Heart left ventricle (tissue), 13 donors: ENCODE measurements around the gene TLK2.

Experiments
- POLR2A ChIP-seq, 2 donors: fragments of 450-650 bp; IDR thresholded peaks; one replicate each; pipeline ENCODE4 v1.6.1; 2017; ENCODE audit warnings: antibody characterized with exemption in 2 of 2, mild to moderate bottlenecking in 2 of 2, moderate library complexity in 2 of 2
- TF ChIP-seq, protein P1 (sequence below), 12 donors: fragments of 200-600 bp; sonication (generic) in 4 of 12; IDR thresholded peaks; one replicate each; pipeline versions ENCODE4 v1.5.0 to v1.8.0; 2018 to 2022; ENCODE audit warnings: antibody characterized with exemption in 12 of 12, mild to moderate bottlenecking in 5 of 12
- donor health status: ischemic (EF 13 %, LVEDD 7.1; RV severe dilation, severe dysfunction).
- donor health status: DM: no; HTN: yes; CAD: no.
- donor health status: DM: no; HTN: no; CAD: no.
- donor health status: ischemic (EF 25% LVEDD 6.9; RV normal size, moderate dysfunction).
- donor health status: ischemic (EF 25% LVEDD 5.7; RV mildly dilated, moderate dysfunction).
- donor health status: ischemic (EF 35%, LVEDD 5.7; RV mildly dilated, moderate dysfunction).
- donor health status: nonischemic (EF 11% LVEDD 7.7; RV severe dilation, severe dysfunction).
- donor health status: DM: yes; HTN: yes; CAD: no.
- donor health status: PGD.
- donor health status: ischemic (EF 29% LVEDD 5.4; RV normal size, mild dysfunction).
- donor health status: nonischemic (EF 23%, LVEDD 6.1; RV moderate dilation, normal function).

DNA sequence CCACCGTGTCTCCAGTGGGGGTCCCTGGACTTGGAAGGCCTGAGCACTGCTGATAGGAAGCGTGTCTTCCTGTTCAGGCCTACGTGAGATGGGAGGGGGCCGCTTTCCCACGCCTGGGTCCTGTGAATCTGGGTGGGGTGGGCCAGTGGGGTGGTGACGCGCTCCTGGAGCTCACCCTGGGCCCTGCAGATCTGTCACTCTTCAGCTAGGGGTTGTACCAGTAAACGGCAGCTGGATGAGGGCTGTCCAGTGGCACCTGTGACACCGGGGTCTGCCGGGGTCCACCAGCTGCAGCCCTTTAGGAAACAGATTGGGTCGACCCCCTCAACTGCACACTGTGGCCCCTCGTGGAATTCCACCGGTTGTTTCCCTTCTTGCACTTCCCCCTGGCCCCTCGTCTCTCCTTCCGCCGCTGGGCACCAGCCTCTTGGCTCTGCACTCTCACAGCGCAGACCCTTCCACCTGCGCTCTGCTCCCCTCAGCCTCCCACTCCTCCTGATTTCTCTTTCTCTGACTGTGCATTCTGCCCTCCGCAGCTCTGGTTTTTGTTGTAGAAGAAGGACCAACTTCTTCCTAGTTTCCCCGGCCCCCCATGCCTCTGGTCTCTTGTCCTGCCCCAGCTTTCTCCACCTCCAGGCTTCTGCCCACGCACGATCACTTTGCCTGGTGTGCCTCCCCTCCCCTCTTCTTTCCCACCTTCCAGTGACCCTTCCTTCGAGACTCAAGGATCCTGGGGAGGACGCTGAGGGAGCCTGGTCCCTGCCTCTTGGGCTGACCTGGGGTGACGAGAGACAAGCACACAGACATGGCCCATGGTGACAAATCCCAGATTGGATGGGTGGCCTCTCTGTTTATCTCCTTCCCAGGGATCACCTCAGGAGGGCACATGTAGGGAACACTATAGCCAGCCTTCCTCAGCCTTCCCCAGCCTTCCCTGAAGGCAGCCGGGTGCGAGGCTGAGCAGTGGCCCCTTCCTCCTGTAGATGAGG lies 153.6 kb downstream of the TLK2 start:
- TF ChIP-seq, protein P1, sequence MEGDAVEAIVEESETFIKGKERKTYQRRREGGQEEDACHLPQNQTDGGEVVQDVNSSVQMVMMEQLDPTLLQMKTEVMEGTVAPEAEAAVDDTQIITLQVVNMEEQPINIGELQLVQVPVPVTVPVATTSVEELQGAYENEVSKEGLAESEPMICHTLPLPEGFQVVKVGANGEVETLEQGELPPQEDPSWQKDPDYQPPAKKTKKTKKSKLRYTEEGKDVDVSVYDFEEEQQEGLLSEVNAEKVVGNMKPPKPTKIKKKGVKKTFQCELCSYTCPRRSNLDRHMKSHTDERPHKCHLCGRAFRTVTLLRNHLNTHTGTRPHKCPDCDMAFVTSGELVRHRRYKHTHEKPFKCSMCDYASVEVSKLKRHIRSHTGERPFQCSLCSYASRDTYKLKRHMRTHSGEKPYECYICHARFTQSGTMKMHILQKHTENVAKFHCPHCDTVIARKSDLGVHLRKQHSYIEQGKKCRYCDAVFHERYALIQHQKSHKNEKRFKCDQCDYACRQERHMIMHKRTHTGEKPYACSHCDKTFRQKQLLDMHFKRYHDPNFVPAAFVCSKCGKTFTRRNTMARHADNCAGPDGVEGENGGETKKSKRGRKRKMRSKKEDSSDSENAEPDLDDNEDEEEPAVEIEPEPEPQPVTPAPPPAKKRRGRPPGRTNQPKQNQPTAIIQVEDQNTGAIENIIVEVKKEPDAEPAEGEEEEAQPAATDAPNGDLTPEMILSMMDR (IDR thresholded peaks at IDR 0.05), result no peak
- TF ChIP-seq POLR2A (IDR thresholded peaks at IDR 0.05), result no peak
